ENCODE measurements around the gene CHST3.

Gene CHST3

GRCh38 chr10:71995887-71996575 is 31.8 kb downstream of the CHST3 start:
- DNase-seq: no peak

- DNase-seq: no peak
Measured at GRCh38 chr10:71996592-71997371, 32.6 kb downstream of the CHST3 start.

GRCh38 chr10:71998119-71998839 is 34.1 kb downstream of the CHST3 start:
- DNase-seq: no peak

- no peak for DNase-seq
Measured at GRCh38 chr10:71998840-71999194, 34.6 kb downstream of the CHST3 start.

- DNase-seq: no peak
Measured at GRCh38 chr10:71999360-72000072, 35.3 kb downstream of the CHST3 start.

GRCh38 chr10:72000073-72001032 is 36.2 kb downstream of the CHST3 start:
- DNase-seq: no peak

GRCh38 chr10:72001033-72001395 is 36.8 kb downstream of the CHST3 start:
- DNase-seq: no peak

GRCh38 chr10:72002354-72003295 is 38.4 kb downstream of the CHST3 start:
- no peak for DNase-seq

GRCh38 chr10:72006026-72006425 is 41.8 kb downstream of the CHST3 start:
- no peak for DNase-seq

- DNase-seq: no peak
Measured at GRCh38 chr10:72007246-72007892, 43.2 kb downstream of the CHST3 start.

- no peak for DNase-seq
Measured at GRCh38 chr10:72008096-72008981, 44.1 kb downstream of the CHST3 start.

- DNase-seq: no peak
Measured at GRCh38 chr10:72009051-72009424, 44.8 kb downstream of the CHST3 start.

GRCh38 chr10:72009425-72010081 is 45.4 kb downstream of the CHST3 start:
- DNase-seq: no peak

- DNase-seq: no peak
Measured at GRCh38 chr10:72010234-72010973, 46.2 kb downstream of the CHST3 start.

GRCh38 chr10:72011016-72011415 is 46.8 kb downstream of the CHST3 start:
- no peak for DNase-seq

- no peak for DNase-seq
Measured at GRCh38 chr10:72011468-72011867, 47.3 kb downstream of the CHST3 start.

GRCh38 chr10:72011976-72012512 is 47.8 kb downstream of the CHST3 start:
- no peak for DNase-seq

- DNase-seq: no peak
Measured at GRCh38 chr10:72012796-72013195, 48.6 kb downstream of the CHST3 start.

Data from stimulated activated CD4-positive, alpha-beta T cell treated with anti-CD3 and anti-CD28 coated beads, Interleukin-2, amount 100 ng/mL, for 48 hours (primary cell).